Fibroblast of pulmonary artery (primary cell): ENCODE results near the gene DCHS2.
"Not testable (repeated sequence)": the region's sequence is repeated elsewhere in the genome, so short reads cannot be mapped to it uniquely, and the experiment has no call there.

ENCODE experiments used
- DNase-seq: peaks from one replicate; pipeline ENCODE4 v3.0.0-alpha.2; 2010; ENCODE audit warnings: low read depth
- H3K4me3 ChIP-seq: replicated peaks from 2 replicates; pipeline ENCODE4 v1.5.1; 2011; ENCODE audit warnings: low read depth, mild to moderate bottlenecking, control low read depth, low read length, moderate library complexity
- CTCF ChIP-seq: IDR thresholded peaks from 2 replicates; pipeline ENCODE4 v1.5.1; 2011; ENCODE audit warnings: mild to moderate bottlenecking, control low read depth, low read length, inconsistent platforms; ENCODE audit errors: missing control alignments

The DCHS2 gene

GRCh38 chr4:154222875-154223274 is 268.7 kb downstream of the DCHS2 start:
- no peak overlapping the region for H3K4me3 ChIP-seq
- no peak for TF ChIP-seq CTCF
- DNase-seq: no peak

- no peak for DNase-seq
- no peak for TF ChIP-seq CTCF
- no peak overlapping the region for H3K4me3 ChIP-seq
These were observed 273.5 kb downstream of the DCHS2 start for GRCh38 chr4:154218051-154218450.

GRCh38 chr4:154217384-154217783 is 274.2 kb downstream of the DCHS2 start:
- not testable (repeated sequence) for H3K4me3 ChIP-seq, DNase-seq

GRCh38 chr4:154211506-154211905 is 280.1 kb downstream of the DCHS2 start:
- no peak overlapping the region for H3K4me3 ChIP-seq
- no peak for TF ChIP-seq CTCF
- no peak for DNase-seq

GRCh38 chr4:154208424-154208823 is 283.2 kb downstream of the DCHS2 start:
- no peak overlapping the region for H3K4me3 ChIP-seq
- DNase-seq: no peak
- TF ChIP-seq CTCF: no peak

GRCh38 chr4:154205471-154205870 is 286.1 kb downstream of the DCHS2 start:
- H3K4me3 ChIP-seq: no peak overlapping the region
- peak; percentile 11 for DNase-seq
- TF ChIP-seq CTCF: no peak

- no peak for TF ChIP-seq CTCF
- no peak overlapping the region for H3K4me3 ChIP-seq
- no peak for DNase-seq
These were observed 296.9 kb downstream of the DCHS2 start for GRCh38 chr4:154194649-154195048.

- H3K4me3 ChIP-seq: no peak overlapping the region
- no peak for TF ChIP-seq CTCF
- DNase-seq: no peak
These were observed 299.0 kb downstream of the DCHS2 start for GRCh38 chr4:154192585-154192984.
